ENCODE data around the gene ALG12.

GRCh38 chr22:49913446-49913845 is 4.8 kb downstream of the ALG12 start:
- TF ChIP-seq EZH2 (IDR thresholded peaks at IDR 0.05; ENCODE audit: insufficient read depth, poor library complexity, severe bottlenecking): no peak
- no peak for TF ChIP-seq EZH2phosphoT487 (IDR thresholded peaks at IDR 0.05; ENCODE audit: insufficient read depth, low read depth)

Data from GM23248 (cell line).